NK-92 treated with Interleukin-12 subunit alpha and Interleukin-12 subunit beta, amount 100 ng/mL, for 24 hours (cell line): ENCODE measurements around the gene TNFRSF1B.

Experiments used
- DNase-seq: peaks from one replicate; lab custom pipeline; 2025; lab: John Stamatoyannopoulos, UW

TNFRSF1B gene

GRCh38 chr1:12194666-12195216 is 27.9 kb downstream of the TNFRSF1B start:
- no peak for DNase-seq

DNA sequence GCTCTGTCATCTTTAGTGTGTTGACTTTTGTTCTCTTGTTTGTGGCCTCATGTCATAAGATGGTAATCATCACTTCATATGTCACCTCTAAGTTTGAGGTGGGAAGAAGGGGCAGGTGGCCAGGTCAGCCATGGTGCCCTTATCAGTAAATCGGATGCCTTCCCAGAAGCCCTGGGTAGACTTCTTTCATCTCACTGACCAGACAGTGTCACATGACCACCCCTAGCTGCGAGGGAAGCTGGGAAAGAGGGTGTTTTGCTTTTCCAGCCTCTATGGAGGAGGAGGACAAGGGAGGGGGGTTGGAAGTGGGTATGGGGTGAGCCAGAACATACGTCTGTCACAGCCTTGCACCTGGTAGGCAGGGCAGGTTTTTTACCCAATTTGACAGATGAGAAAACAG is 28.6 kb downstream of the TNFRSF1B start:
- DNase-seq, result no peak

DNA sequence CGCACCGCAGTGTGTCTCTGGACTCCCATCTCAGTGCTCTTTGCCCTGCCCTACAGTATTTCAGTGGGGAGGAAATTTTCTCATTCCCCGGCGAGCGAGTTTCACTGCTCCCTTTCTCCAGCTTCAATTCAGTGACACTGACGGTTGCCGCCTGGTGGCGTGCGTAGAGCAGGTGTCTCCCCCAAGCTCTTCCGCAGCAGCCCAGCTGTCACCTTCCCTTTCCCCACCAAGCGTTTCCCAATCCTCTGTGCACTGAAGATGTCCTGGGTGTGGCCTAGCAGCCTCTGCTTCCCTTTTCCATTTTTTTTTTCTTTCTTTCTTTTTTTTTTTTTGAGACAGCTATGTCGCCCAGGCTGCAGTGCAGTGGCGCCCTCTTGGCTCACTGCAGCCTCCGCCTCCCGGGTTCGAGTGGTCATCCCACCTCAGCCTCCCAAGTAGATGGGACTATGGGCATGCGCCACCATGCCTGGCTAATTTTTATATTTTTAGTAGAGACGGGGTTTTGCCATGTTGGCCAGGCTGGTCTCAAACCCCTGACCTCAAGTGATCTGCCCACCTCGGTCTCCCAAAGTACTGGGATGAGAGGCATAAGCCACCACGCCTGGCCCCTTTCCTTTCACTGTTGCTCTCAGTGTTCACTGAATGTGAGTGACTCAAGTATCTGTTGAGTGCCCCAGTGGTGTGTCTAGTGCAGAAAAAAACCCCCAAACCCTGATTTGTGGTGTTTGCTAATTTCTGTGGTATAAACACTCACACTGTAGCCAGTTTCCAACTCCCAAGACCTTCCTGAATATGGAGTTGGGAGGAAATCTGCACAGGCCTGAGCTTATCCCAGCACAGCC is 30.1 kb downstream of the TNFRSF1B start:
- no peak for DNase-seq

- DNase-seq, result no peak
Observed at GRCh38 chr1:12197483-12197880, 30.7 kb downstream of the TNFRSF1B start.

GRCh38 chr1:12200208-12200607 is 33.4 kb downstream of the TNFRSF1B start:
- no peak for DNase-seq

DNA sequence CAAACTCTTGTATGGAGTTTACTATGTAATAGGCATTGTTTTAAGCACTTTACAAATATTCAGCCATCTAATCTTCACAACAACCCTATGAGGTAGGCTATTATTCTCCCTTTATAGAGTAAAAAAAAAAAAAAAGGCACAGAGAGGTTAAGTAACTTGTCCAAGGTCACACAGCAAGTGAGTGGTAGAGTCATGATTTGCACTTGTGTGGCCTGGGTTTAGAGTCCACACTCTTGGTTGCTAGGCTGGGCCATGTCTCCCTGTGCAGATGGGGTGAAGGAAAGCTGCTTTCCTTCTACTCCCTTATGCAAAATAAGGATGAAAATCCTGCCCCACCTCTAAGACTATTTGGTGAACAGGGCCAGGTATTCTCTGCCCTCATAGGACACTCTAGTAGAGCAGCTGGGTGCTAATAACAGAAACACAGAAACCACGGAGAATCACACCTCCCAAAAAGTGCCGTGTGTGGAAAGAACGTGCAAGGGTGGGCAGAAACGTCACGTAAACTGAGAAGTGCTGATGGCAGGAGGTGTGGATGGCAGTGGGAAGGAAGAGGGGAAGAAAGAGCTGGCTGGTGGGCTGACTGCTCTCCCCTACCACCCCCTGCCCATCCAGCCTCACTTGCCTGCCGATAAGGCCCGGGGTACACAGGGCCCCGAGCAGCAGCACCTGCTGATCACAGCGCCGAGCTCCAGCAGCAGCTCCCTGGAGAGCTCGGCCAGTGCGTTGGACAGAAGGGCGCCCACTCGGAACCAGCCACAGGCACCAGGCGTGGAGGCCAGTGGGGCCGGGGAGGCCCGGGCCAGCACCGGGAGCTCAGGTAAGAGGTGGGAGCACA is 34.8 kb downstream of the TNFRSF1B start:
- no peak for DNase-seq

GRCh38 chr1:12202190-12202497 is 35.4 kb downstream of the TNFRSF1B start:
- no peak for DNase-seq

- DNase-seq, result no peak
Observed at GRCh38 chr1:12202577-12202976, 35.8 kb downstream of the TNFRSF1B start.

GRCh38 chr1:12203216-12204007 is 36.6 kb downstream of the TNFRSF1B start:
- DNase-seq, result no peak

DNA sequence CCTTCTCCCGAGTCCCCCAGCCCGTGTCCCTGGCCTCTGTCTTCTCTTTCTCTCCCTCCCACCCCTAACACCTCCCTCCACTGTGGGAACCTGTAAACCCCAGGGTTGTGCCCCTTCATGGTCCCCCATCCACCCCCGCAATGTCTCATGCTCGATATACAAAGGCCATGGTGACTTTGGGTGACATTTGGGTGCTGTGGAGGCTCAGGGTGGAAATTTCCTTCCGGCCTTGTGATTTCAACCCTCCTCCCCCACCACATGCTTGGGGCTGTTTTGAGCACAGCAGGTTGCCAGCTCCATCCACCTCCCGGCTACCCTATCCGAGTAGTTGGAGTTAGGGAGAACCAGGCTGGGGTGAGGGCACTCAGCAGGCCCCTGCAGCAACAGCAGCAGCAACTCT is 37.3 kb downstream of the TNFRSF1B start:
- DNase-seq, result no peak

- DNase-seq, result no peak
Observed at GRCh38 chr1:12204754-12205658, 38.2 kb downstream of the TNFRSF1B start.

- DNase-seq, result no peak
Observed at GRCh38 chr1:12206238-12206637, 39.4 kb downstream of the TNFRSF1B start.

DNA sequence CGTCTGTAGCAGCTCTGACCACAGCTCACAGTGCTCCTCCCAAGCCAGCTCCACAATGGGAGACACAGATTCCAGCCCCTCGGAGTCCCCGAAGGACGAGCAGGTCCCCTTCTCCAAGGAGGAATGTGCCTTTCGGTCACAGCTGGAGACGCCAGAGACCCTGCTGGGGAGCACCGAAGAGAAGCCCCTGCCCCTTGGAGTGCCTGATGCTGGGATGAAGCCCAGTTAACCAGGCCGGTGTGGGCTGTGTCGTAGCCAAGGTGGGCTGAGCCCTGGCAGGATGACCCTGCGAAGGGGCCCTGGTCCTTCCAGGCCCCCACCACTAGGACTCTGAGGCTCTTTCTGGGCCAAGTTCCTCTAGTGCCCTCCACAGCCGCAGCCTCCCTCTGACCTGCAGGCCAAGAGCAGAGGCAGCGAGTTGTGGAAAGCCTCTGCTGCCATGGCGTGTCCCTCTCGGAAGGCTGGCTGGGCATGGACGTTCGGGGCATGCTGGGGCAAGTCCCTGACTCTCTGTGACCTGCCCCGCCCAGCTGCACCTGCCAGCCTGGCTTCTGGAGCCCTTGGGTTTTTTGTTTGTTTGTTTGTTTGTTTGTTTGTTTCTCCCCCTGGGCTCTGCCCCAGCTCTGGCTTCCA is 40.1 kb downstream of the TNFRSF1B start:
- DNase-seq, result no peak

- DNase-seq, result no peak
Observed at GRCh38 chr1:12208271-12208670, 41.5 kb downstream of the TNFRSF1B start.

- peak; percentile 50 for DNase-seq
Observed at GRCh38 chr1:12208764-12209494, 42.1 kb downstream of the TNFRSF1B start.

DNA sequence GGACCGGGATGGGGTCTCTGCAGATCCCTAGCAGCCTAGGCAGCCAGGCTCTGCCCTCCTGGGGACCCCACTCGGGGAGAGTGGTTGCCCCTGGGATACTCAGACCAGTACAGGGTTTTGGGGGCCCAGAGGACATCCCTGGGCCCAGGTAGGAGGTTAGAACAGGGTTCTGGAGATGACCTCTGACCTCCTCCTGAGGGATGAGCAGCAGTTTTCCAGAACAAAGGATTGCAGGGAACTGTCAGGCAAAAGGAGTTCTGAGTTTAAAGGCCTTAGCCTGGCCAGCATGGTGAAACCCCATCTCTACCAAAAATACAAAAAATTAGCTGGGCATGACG is 42.7 kb downstream of the TNFRSF1B start:
- no peak for DNase-seq

GRCh38 chr1:12215118-12215961 is 48.5 kb downstream of the TNFRSF1B start:
- no peak for DNase-seq

GRCh38 chr1:12219800-12220199 is 53.0 kb downstream of the TNFRSF1B start:
- no peak for DNase-seq

DNA sequence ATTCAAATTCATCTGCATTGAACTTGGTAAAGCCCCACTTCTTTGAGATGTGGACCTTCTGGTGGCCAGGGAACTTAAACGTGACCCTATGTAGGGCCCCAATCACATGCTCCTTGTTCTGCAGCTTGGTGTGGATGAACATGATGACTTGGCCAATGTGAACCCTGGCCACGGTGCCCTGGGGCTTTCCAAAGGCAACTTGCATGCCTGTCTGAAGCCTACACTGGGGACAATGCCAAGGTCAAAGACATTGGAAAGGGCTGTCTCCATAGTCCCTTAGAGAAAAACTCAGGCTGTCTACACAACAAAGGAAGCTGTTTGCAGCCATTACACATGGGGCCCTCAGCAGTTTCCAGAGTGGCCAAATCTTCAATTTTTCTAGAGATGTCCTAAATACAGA is 54.1 kb downstream of the TNFRSF1B start:
- no peak for DNase-seq
